Activated T-cell treated with anti-CD3 and anti-CD28 coated beads for 1 hour (primary cell): ENCODE results near the gene TADA3.
A peak's percentile ranks its signal among the peaks of the same experiment; 100 is the strongest.
"Not testable (repeated sequence)": the region's sequence is repeated elsewhere in the genome, so short reads cannot be mapped to it uniquely, and the experiment has no call there.

Source experiments
- DNase-seq: peaks from one replicate; pipeline ENCODE4 v3.0.0-alpha.2; 2020; ENCODE audit warnings: low read depth

TADA3 gene

GRCh38 chr3:9783954-9784353 is 8.3 kb downstream of the TADA3 start:
- no peak for DNase-seq

- DNase-seq: no peak
Measured at GRCh38 chr3:9782770-9783169, 9.5 kb downstream of the TADA3 start.

GRCh38 chr3:9781978-9782603 is 10.2 kb downstream of the TADA3 start:
- no peak for DNase-seq

- DNase-seq: no peak
Measured at GRCh38 chr3:9781551-9781950, 10.7 kb downstream of the TADA3 start.

GRCh38 chr3:9780910-9781309 is 11.4 kb downstream of the TADA3 start:
- DNase-seq: no peak

- DNase-seq: no peak
Measured at GRCh38 chr3:9780458-9780812, 11.8 kb downstream of the TADA3 start.

GRCh38 chr3:9779721-9780457 is 12.4 kb downstream of the TADA3 start:
- DNase-seq: no peak

- no peak for DNase-seq
Measured at GRCh38 chr3:9779075-9779593, 13.1 kb downstream of the TADA3 start.

- no peak for DNase-seq
Measured at GRCh38 chr3:9778143-9779074, 13.9 kb downstream of the TADA3 start.

GRCh38 chr3:9777694-9778021 is 14.6 kb downstream of the TADA3 start:
- no peak for DNase-seq

GRCh38 chr3:9776896-9777693 is 15.2 kb downstream of the TADA3 start:
- no peak for DNase-seq

- DNase-seq: not testable (repeated sequence)
Measured at GRCh38 chr3:9771007-9771406, 21.3 kb downstream of the TADA3 start.

- no peak for DNase-seq
Measured at GRCh38 chr3:9770276-9770812, 21.9 kb downstream of the TADA3 start.

- peak; percentile 26 for DNase-seq
Measured at GRCh38 chr3:9769426-9770275, 22.6 kb downstream of the TADA3 start, which contains the start of gene CAMK1. Gene CAMK1, minus strand, starts transcription at chr3:9769947. Its CDS starts 2,198 bp downstream, at chr3:9767749.

GRCh38 chr3:9769012-9769411 is 23.3 kb downstream of the TADA3 start:
- DNase-seq: no peak

- no peak for DNase-seq
Measured at GRCh38 chr3:9768141-9768775, 24.0 kb downstream of the TADA3 start.

- DNase-seq: no peak
Measured at GRCh38 chr3:9767418-9767817, 24.9 kb downstream of the TADA3 start.

GRCh38 chr3:9765865-9766264 is 26.4 kb downstream of the TADA3 start:
- DNase-seq: no peak

- no peak for DNase-seq
Measured at GRCh38 chr3:9762871-9763270, 29.4 kb downstream of the TADA3 start.

GRCh38 chr3:9761919-9762318 is 30.4 kb downstream of the TADA3 start:
- DNase-seq: no peak
